ENCODE data around the gene EXOC3.

EXOC3 gene

DNA sequence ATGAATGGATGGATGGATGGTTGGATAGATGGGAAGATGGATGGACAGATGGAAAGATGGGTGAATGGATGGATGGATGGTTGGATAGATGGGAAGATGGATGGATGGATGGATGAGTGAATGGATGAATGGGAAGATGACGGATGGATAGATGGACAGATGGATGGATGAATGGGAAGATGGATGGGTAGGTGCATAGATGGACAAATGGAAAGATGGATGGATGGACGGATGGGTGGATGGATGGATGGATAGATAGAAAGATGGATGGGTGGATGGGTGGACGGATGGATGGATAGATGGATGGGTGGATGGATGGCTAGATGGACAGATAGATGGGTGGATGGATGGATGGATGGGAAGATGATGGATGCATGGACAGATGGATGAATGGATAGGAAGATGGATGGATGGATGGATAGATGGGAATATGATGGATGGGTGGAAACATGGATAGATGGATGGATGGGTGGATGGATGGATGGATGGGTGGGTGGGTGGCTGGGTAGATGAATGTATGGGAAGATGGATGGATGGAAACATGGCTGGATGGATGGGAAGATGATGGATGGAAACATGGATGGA is 16.5 kb upstream of the EXOC3 start:
- Histone ChIP-seq H3K4me1 (ENCODE audit: control insufficient read depth in 1 of 2, insufficient read depth in 2 of 2, low read length in 2 of 2) (peaks cover 14 to 17% of the 10 kb centered on the region in 2 donors), H3K27ac (ENCODE audit: low read depth, low read length) (no peak overlapping the region), H3K27me3 (ENCODE audit: control insufficient read depth in 1 of 2, insufficient read depth in 2 of 2, low read length in 2 of 2) (no peaks in the 10 kb centered on the region), H3K9ac (ENCODE audit: low read depth in 1 of 2, low read length in 2 of 2) (no peak overlapping the region), H3K4me3 (ENCODE audit: low read depth in 1 of 2, low read length in 2 of 2) (no peak overlapping the region), H3K36me3 (ENCODE audit: control insufficient read depth in 1 of 2, insufficient read depth in 2 of 2, low read length in 2 of 2) (no peaks in the 10 kb centered on the region), H3K9me3 (ENCODE audit: control insufficient read depth in 1 of 2, low read length in 2 of 2) (no peaks in the 10 kb centered on the region)

DNA sequence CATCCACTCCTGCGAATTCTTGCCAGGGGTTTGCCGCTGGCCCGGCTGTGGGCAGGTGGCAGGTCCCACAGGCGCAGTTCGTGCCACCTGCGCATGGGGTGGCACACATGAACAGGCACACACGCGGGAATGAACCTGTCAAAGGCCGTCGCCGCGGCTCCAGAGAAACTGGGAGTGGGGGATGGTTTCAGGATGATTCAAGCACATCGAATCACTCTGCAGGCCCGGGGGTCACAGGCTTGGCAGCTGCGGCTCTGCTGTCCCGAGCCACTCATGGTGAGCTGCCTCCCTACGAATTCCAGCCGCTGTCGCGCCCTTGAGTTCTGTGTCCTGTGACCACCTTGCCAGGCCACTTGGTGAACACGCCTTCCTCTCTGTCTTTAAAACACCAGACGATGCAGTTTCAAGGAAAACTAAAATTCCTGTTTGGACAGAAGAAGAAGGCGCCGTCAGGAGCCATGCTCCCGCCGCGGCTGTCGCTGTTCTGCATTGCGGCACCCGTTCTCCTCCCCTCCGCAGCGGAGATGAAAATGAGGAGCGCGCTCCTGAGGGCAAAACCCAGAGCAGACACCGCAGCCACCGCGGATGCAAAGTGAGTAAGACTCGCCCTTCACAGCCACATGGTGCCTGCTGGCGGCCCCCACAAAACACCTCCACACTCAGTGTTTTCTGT is 15.4 kb upstream of the EXOC3 start:
- Histone ChIP-seq H3K9me3 (ENCODE audit: control insufficient read depth in 1 of 2, low read length in 2 of 2) (no peaks in the 10 kb centered on the region), H3K27me3 (ENCODE audit: control insufficient read depth in 1 of 2, insufficient read depth in 2 of 2, low read length in 2 of 2) (no peaks in the 10 kb centered on the region), H3K4me3 (ENCODE audit: low read depth in 1 of 2, low read length in 2 of 2) (no peak overlapping the region), H3K4me1 (ENCODE audit: control insufficient read depth in 1 of 2, insufficient read depth in 2 of 2, low read length in 2 of 2) (peaks cover 17% of the 10 kb centered on the region in 2 donors), H3K36me3 (ENCODE audit: control insufficient read depth in 1 of 2, insufficient read depth in 2 of 2, low read length in 2 of 2) (no peaks in the 10 kb centered on the region), H3K27ac (ENCODE audit: low read depth, low read length) (no peak overlapping the region), H3K9ac (ENCODE audit: low read depth in 1 of 2, low read length in 2 of 2) (no peak overlapping the region)

DNA sequence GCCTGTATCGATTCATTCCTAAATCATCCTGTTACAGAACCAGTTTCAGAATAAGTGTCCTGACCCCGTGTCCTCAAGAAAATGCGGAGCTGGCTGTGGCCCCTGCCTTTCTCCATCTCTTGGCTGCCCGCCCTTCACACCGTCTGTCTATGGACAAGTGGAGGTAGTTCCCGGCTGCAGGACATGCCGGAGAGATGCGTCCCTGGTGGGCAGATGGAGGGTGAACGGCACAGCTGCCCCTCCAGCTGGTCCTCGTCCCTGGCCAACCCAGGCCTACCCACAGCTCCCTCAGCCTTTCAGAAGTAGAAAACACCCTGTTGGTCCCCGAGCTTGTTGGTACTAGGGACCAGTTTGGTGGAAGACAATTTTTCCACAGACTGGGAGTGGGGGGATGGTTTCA is 14.8 kb upstream of the EXOC3 start:
- Histone ChIP-seq H3K36me3 (ENCODE audit: control insufficient read depth in 1 of 2, insufficient read depth in 2 of 2, low read length in 2 of 2) (no peaks in the 10 kb centered on the region), H3K4me1 (ENCODE audit: control insufficient read depth in 1 of 2, insufficient read depth in 2 of 2, low read length in 2 of 2) (peaks cover 17% of the 10 kb centered on the region in 2 donors), H3K4me3 (ENCODE audit: low read depth in 1 of 2, low read length in 2 of 2) (no peak overlapping the region), H3K27ac (ENCODE audit: low read depth, low read length) (no peak overlapping the region), H3K9me3 (ENCODE audit: control insufficient read depth in 1 of 2, low read length in 2 of 2) (no peaks in the 10 kb centered on the region), H3K9ac (ENCODE audit: low read depth in 1 of 2, low read length in 2 of 2) (no peak overlapping the region), H3K27me3 (ENCODE audit: control insufficient read depth in 1 of 2, insufficient read depth in 2 of 2, low read length in 2 of 2) (no peaks in the 10 kb centered on the region)

DNA sequence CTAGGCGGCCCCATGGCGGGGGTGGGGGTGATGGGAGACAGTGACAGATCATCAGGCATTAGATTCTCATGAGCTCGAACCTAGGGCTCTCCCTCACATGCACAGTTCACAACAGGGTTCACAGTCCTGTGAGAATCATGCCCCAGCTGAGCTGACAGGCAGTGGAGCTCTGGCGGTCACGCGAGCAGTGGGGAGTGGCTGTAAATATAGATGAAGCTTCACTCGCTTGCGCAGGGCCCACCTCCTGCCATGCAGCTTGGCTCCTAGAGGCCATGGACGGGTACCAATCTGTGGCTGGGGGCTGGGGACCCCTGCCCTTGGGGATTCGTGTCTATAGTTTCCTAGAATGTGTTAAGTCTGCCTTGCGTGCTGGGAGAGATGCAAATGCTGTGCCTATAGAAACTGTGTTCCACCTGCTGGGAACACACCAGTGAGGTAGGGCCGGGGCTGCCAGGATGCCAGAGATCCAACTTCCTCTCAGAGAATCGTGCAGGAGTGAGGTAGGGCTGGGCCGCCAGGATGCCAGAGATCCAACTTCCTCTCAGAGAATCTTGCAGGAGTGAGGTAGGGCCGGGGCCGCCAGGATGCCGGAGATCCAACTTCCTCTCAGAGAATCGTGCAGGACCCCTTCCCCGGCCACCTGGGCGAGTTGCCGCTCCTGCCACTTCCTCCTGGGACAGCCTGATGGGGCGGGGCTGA is 14.1 kb upstream of the EXOC3 start:
- no peak overlapping the region for H3K4me3 ChIP-seq (ENCODE audit: low read depth in 1 of 2, low read length in 2 of 2)
- no peaks in the 10 kb centered on the region for H3K9me3 ChIP-seq (ENCODE audit: control insufficient read depth in 1 of 2, low read length in 2 of 2)
- H3K27me3 ChIP-seq (ENCODE audit: control insufficient read depth in 1 of 2, insufficient read depth in 2 of 2, low read length in 2 of 2): no peaks in the 10 kb centered on the region
- H3K36me3 ChIP-seq (ENCODE audit: control insufficient read depth in 1 of 2, insufficient read depth in 2 of 2, low read length in 2 of 2): no peaks in the 10 kb centered on the region
- H3K4me1 ChIP-seq (ENCODE audit: control insufficient read depth in 1 of 2, insufficient read depth in 2 of 2, low read length in 2 of 2): peaks cover 17% of the 10 kb centered on the region in 2 donors
- H3K9ac ChIP-seq (ENCODE audit: low read depth in 1 of 2, low read length in 2 of 2): no peak overlapping the region
- H3K27ac ChIP-seq (ENCODE audit: low read depth, low read length): no peak overlapping the region

DNA sequence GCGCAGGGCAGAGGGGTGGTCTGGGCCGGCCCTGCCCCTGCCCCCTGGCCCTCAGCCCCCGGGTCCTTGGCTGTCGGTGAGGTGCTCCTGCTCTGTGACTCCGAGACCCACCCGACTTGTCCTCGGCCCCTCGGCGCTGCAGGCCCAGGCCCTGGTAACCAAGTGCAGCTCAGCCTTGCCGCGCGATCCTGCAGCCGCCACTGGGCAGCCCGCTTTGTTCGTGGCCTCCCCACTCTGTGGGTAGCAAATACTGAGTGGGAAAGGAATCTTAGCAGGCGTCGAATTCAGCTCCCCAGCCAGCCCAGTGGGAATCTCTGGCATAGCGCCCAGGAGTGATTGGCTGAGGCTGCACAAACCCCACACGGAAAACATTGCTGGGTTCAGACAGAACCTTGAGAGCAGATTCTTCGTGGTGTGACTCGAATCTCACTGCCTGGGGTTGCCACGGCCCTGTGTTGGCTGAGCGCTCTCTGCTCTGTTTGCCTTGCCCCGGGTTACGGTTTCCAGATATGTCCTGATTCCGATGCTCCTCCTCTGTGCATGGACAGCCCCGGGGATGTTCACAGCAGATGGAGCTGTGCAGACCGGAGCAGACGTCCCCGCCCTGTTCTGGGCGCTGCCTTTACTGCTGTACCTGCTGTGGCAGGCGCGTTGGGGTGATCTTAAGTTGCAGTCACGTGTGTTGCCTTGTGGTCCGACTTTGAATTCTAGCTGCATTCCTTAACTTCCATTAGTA is 13.4 kb upstream of the EXOC3 start:
- Histone ChIP-seq H3K9me3 (ENCODE audit: control insufficient read depth in 1 of 2, low read length in 2 of 2) (no peaks in the 10 kb centered on the region), H3K4me3 (ENCODE audit: low read depth in 1 of 2, low read length in 2 of 2) (no peak overlapping the region), H3K27me3 (ENCODE audit: control insufficient read depth in 1 of 2, insufficient read depth in 2 of 2, low read length in 2 of 2) (no peaks in the 10 kb centered on the region), H3K4me1 (ENCODE audit: control insufficient read depth in 1 of 2, insufficient read depth in 2 of 2, low read length in 2 of 2) (peaks cover 17% of the 10 kb centered on the region in 2 donors), H3K9ac (ENCODE audit: low read depth in 1 of 2, low read length in 2 of 2) (no peak overlapping the region), H3K27ac (ENCODE audit: low read depth, low read length) (no peak overlapping the region), H3K36me3 (ENCODE audit: control insufficient read depth in 1 of 2, insufficient read depth in 2 of 2, low read length in 2 of 2) (no peaks in the 10 kb centered on the region)

DNA sequence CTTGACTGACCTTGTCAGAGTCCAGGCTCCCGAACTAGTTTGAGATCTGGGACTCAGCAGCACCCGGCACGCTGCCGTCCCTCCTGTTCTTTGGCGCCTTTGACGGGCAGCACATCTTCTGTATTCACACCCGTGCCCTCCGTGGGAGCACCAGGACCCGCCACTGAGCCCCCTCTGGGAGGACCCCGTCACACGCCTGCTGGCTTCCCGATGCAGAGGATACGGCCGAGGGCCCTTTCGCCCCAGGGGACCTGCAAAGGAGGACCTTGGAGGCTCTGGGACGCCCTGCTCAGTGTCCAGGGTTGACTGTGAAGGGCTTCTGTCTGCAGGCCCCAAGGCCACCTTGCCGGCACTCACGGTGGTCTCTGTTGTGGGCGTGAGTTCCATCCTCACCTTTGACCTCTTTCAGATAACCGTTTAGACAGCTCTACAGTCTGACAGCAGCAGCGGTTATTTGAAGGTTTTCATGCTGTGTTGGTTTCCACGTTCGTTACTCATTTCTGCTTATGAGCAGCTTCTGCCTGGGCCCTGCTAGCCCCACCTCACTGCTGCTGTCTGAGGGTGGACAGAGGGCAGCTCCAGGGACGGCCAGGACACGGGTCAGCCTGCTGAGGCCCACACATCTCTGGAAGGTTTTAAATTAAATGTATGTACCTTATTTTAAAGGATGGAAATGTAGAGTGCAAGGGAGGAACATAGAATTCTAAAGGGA is 12.6 kb upstream of the EXOC3 start:
- Histone ChIP-seq H3K4me3 (ENCODE audit: low read depth in 1 of 2, low read length in 2 of 2) (no peak overlapping the region), H3K9me3 (ENCODE audit: control insufficient read depth in 1 of 2, low read length in 2 of 2) (no peaks in the 10 kb centered on the region), H3K27me3 (ENCODE audit: control insufficient read depth in 1 of 2, insufficient read depth in 2 of 2, low read length in 2 of 2) (no peaks in the 10 kb centered on the region), H3K27ac (ENCODE audit: low read depth, low read length) (no peak overlapping the region), H3K9ac (ENCODE audit: low read depth in 1 of 2, low read length in 2 of 2) (no peak overlapping the region), H3K4me1 (ENCODE audit: control insufficient read depth in 1 of 2, insufficient read depth in 2 of 2, low read length in 2 of 2) (peaks cover 17% of the 10 kb centered on the region in 2 donors), H3K36me3 (ENCODE audit: control insufficient read depth in 1 of 2, insufficient read depth in 2 of 2, low read length in 2 of 2) (no peaks in the 10 kb centered on the region)

DNA sequence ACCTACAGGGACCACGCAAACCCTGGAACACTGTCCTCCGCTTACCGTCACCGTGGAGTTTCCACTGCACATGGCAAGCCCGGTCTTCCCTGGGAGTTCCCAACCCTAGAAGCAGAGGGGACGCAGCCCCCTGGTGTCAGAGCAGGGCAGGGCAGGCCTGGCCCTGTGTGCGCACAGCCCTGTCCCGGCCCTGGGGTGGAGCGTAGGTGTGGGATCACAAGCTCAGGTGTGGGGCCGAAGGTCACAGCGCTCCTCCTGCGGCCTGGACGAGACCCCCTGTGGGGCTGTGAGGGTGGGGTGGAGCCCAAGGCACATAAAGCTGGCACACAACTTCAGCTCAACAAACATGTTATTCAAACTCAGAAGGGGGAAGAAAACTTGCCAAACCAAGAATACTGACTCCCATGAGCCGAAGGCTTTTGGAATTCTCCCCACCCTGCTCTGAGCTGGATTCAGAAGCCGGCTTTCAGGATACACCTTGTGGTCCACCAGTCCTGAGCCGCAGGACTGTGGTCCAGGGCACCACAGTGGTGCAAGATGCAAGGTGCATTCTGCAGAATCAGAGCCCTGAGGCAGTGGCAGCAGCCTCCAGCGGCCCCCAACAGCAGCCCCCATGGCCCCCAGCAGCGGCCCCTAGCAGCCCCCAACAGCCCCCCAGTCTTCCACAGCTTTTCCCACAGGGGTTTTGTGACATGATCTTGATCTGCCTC is 11.8 kb upstream of the EXOC3 start:
- H3K9me3 ChIP-seq (ENCODE audit: control insufficient read depth in 1 of 2, low read length in 2 of 2): no peaks in the 10 kb centered on the region

DNA sequence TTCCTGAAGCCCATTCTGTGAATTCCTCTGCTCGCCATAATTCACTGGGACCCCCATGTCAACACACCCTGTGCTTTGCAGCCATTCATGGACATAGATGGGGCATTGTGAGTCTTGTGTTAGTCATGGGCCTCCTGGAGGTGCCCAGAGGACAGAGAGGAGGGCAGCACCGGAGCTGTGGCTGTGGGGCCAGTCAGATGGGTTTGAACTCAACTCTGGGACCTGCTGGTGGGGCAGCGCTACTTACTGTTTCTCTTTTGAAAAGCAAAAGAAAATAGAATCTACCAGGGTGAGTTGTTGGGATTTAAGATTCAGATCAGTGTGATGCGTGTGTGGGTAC is 11.3 kb upstream of the EXOC3 start:
- peaks cover 17% of the 10 kb centered on the region in 2 donors for H3K4me1 ChIP-seq (ENCODE audit: control insufficient read depth in 1 of 2, insufficient read depth in 2 of 2, low read length in 2 of 2)
- no peak overlapping the region for H3K9ac ChIP-seq (ENCODE audit: low read depth in 1 of 2, low read length in 2 of 2)
- H3K4me3 ChIP-seq (ENCODE audit: low read depth in 1 of 2, low read length in 2 of 2): no peak overlapping the region
- no peaks in the 10 kb centered on the region for H3K36me3 ChIP-seq (ENCODE audit: control insufficient read depth in 1 of 2, insufficient read depth in 2 of 2, low read length in 2 of 2)
- no peak overlapping the region for H3K27ac ChIP-seq (ENCODE audit: low read depth, low read length)
- no peaks in the 10 kb centered on the region for H3K27me3 ChIP-seq (ENCODE audit: control insufficient read depth in 1 of 2, insufficient read depth in 2 of 2, low read length in 2 of 2)
- H3K9me3 ChIP-seq (ENCODE audit: control insufficient read depth in 1 of 2, low read length in 2 of 2): no peaks in the 10 kb centered on the region

More for the DNA sequence above, 11.8 kb upstream of the EXOC3 start:
- H3K9ac ChIP-seq (ENCODE audit: low read depth in 1 of 2, low read length in 2 of 2): no peak overlapping the region
- no peak overlapping the region for H3K4me3 ChIP-seq (ENCODE audit: low read depth in 1 of 2, low read length in 2 of 2)
- no peaks in the 10 kb centered on the region for H3K36me3 ChIP-seq (ENCODE audit: control insufficient read depth in 1 of 2, insufficient read depth in 2 of 2, low read length in 2 of 2)
- H3K4me1 ChIP-seq (ENCODE audit: control insufficient read depth in 1 of 2, insufficient read depth in 2 of 2, low read length in 2 of 2): peaks cover 17% of the 10 kb centered on the region in 2 donors
- H3K27me3 ChIP-seq (ENCODE audit: control insufficient read depth in 1 of 2, insufficient read depth in 2 of 2, low read length in 2 of 2): no peaks in the 10 kb centered on the region
- no peak overlapping the region for H3K27ac ChIP-seq (ENCODE audit: low read depth, low read length)

DNA sequence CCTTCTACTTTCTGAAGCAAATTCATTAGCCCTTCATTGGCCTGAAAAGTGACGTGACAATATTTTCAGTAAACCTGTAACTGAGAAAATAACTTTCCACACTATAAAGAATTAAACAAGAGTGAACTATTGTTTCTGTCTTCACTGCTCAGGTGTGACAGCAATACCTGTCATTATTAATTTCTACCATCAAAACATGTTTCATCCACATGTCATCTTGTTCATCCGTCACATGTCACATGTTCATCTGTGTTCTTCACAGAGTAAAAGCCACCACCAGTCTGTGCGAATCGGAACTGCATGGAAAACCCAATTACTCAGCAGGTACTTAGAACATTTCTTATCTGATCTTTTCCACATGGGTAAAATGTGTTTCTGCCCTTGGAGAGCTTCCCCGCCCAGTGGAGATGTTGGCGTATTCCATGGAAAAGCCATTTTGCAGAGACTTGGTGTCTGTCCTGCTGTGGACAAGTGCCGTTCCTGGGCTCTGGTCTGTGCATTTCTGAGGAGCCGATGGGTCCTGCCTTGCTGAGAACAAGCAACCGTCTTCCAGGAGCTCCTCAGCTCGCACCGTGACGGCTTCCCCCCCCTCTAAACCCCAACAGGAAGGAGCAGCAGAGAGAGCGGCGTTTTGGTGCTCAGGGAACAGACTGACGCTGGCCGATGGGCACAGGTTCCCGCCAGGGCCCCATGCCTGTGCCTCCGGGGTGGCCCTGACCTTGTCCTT is 10.6 kb upstream of the EXOC3 start:
- Histone ChIP-seq H3K27me3 (ENCODE audit: control insufficient read depth in 1 of 2, insufficient read depth in 2 of 2, low read length in 2 of 2) (no peaks in the 10 kb centered on the region), H3K27ac (ENCODE audit: low read depth, low read length) (no peak overlapping the region), H3K4me1 (ENCODE audit: control insufficient read depth in 1 of 2, insufficient read depth in 2 of 2, low read length in 2 of 2) (peaks cover 17% of the 10 kb centered on the region in 2 donors), H3K9me3 (ENCODE audit: control insufficient read depth in 1 of 2, low read length in 2 of 2) (no peaks in the 10 kb centered on the region), H3K36me3 (ENCODE audit: control insufficient read depth in 1 of 2, insufficient read depth in 2 of 2, low read length in 2 of 2) (no peaks in the 10 kb centered on the region), H3K9ac (ENCODE audit: low read depth in 1 of 2, low read length in 2 of 2) (no peak overlapping the region), H3K4me3 (ENCODE audit: low read depth in 1 of 2, low read length in 2 of 2) (no peak overlapping the region)

Data from duodenal mucosa (tissue), 2 donors.